ENCODE measurements around the gene EXOC6B.
"Not testable (repeated sequence)": the region's sequence is repeated elsewhere in the genome, so short reads cannot be mapped to it uniquely, and the experiment has no call there.

Gene EXOC6B

GRCh38 chr2:72421771-72422379, 404.0 kb downstream of the EXOC6B start:
- not testable (repeated sequence) for FAIRE-seq

- FAIRE-seq: no peak
Observed at GRCh38 chr2:72415781-72416475, 409.9 kb downstream of the EXOC6B start.

- FAIRE-seq: no peak
Observed at GRCh38 chr2:72415241-72415661, 410.6 kb downstream of the EXOC6B start.

- FAIRE-seq: no peak
Observed at GRCh38 chr2:72414137-72414760, 411.6 kb downstream of the EXOC6B start.

- FAIRE-seq: no peak
Observed at GRCh38 chr2:72413716-72414115, 412.1 kb downstream of the EXOC6B start.

- no peak for FAIRE-seq
Observed at GRCh38 chr2:72412214-72412613, 413.6 kb downstream of the EXOC6B start.

- no peak for FAIRE-seq
Observed at GRCh38 chr2:72399879-72400278, 426.0 kb downstream of the EXOC6B start.

GRCh38 chr2:72395096-72395495, 430.7 kb downstream of the EXOC6B start:
- no peak for FAIRE-seq

GRCh38 chr2:72394541-72395070, 431.2 kb downstream of the EXOC6B start:
- FAIRE-seq: no peak

GRCh38 chr2:72389447-72389846, 436.4 kb downstream of the EXOC6B start:
- peak; percentile 21 for FAIRE-seq

GRCh38 chr2:72388263-72388662, 437.6 kb downstream of the EXOC6B start:
- no peak for FAIRE-seq

- FAIRE-seq: no peak
Observed at GRCh38 chr2:72386288-72386687, 439.5 kb downstream of the EXOC6B start.

- FAIRE-seq: no peak
Observed at GRCh38 chr2:72378753-72379348, 447.0 kb downstream of the EXOC6B start.

- FAIRE-seq: no peak
Observed at GRCh38 chr2:72367530-72368225, 458.2 kb downstream of the EXOC6B start.

GRCh38 chr2:72363406-72363805, 462.4 kb downstream of the EXOC6B start:
- no peak for FAIRE-seq

GRCh38 chr2:72362733-72363132, 463.1 kb downstream of the EXOC6B start:
- FAIRE-seq: no peak

- FAIRE-seq: no peak
Observed at GRCh38 chr2:72361521-72361920, 464.3 kb downstream of the EXOC6B start.

GRCh38 chr2:72361042-72361441, 464.8 kb downstream of the EXOC6B start:
- no peak for FAIRE-seq

GRCh38 chr2:72350852-72351251, 475.0 kb downstream of the EXOC6B start:
- no peak for FAIRE-seq

- FAIRE-seq: no peak
Observed at GRCh38 chr2:72349016-72349415, 476.8 kb downstream of the EXOC6B start.

- no peak for FAIRE-seq
Observed at GRCh38 chr2:72347081-72347480, 478.8 kb downstream of the EXOC6B start.

GRCh38 chr2:72341639-72342038, 484.2 kb downstream of the EXOC6B start:
- peak; percentile 88 for FAIRE-seq

GRCh38 chr2:72340665-72341064, 485.2 kb downstream of the EXOC6B start:
- no peak for FAIRE-seq
